RWPE2 (cell line): ENCODE data around the gene WDR64.

Experiments used
- ATAC-seq: fragments of 200-7000 bp; cut with Tn5 transposase; 3 replicates; pipeline ENCODE4 v1.9.1; 2021; ENCODE audit warnings: low read depth
- DNase-seq: peaks from one replicate; pipeline ENCODE4 v3.0.0-alpha.2; 2020; ENCODE audit warnings: low spot score
- H3K27ac ChIP-seq: fragments of 450-650 bp; 2 replicates; pipeline ENCODE4 v1.5.1; 2017; ENCODE audit warnings: mild to moderate bottlenecking; ENCODE audit not compliant: poor library complexity, severe bottlenecking
- H3K27me3 ChIP-seq: fragments of 250-450 bp; sonication (Bioruptor Pico); 2 replicates; pipeline ENCODE4 v1.5.1; 2021; ENCODE audit warnings: mild to moderate bottlenecking, moderate library complexity; ENCODE audit not compliant: insufficient read depth, poor library complexity, severe bottlenecking
- H3K36me3 ChIP-seq: fragments of 250-450 bp; sonication (Bioruptor Pico); 2 replicates; pipeline ENCODE4 v1.5.1; 2020; ENCODE audit warnings: low read depth, mild to moderate bottlenecking, moderate library complexity
- H3K4me1 ChIP-seq: fragments of 250-450 bp; sonication (Bioruptor Pico); 2 replicates; pipeline ENCODE4 v1.5.1; 2021; ENCODE audit warnings: mild to moderate bottlenecking, moderate library complexity; ENCODE audit not compliant: insufficient read depth, poor library complexity, severe bottlenecking
- H3K4me3 ChIP-seq: fragments of 250-450 bp; sonication (Bioruptor Pico); 2 replicates; pipeline ENCODE4 v1.5.1; 2021; ENCODE audit warnings: mild to moderate bottlenecking, moderate library complexity; ENCODE audit not compliant: severe bottlenecking
- H3K9me3 ChIP-seq: fragments of 250-450 bp; sonication (Bioruptor Pico); 2 replicates; pipeline ENCODE4 v1.5.1; 2021; ENCODE audit warnings: mild to moderate bottlenecking, moderate library complexity; ENCODE audit not compliant: severe bottlenecking
- TF ChIP-seq, protein P1 (sequence below): fragments of 450-650 bp; IDR thresholded peaks from one replicate; pipeline ENCODE4 v1.5.1; 2017; ENCODE audit warnings: mild to moderate bottlenecking, moderate library complexity; ENCODE audit not compliant: poor library complexity, severe bottlenecking

WDR64 gene

DNA sequence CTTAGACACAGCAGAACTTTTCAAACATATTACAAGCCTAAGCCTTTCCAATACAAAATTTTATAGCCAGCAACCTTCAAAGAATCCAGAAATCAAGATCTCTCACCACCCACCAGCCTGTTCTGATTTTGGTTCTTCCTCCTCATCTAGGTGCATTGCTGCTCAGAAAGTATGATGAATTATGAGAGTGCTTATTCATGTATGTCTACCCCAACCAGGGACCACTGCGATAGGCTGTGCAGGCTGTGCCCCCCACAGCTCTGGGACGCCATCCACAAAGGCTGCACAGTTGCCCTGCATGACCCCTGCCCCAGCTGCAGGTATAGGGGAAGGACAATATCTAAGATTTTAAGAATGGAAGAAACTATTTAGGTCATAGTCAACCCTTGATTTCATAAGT lies 55.4 kb downstream of the WDR64 start:
- H3K4me3 ChIP-seq: no peak overlapping the region
- H3K4me1 ChIP-seq: peaks cover 51% of the 10 kb centered on the region
- DNase-seq: no peak

DNA sequence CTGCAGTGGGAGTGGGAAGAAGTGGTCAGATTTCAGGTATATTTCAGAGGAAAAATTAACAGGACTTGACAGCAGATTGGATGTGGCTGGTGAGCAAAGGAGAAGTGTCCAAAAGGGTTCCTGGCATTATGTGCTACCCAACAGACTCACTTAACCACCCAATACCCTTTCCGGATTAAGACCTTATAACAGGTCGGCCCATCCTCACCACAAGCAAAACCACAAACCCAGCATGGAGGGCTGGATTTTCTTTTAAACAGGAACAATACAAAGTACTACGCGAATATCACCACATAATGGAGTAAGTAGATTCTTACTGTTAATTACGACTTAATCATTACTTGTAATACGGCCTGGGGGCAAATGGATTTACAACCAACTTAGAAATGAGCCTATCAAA lies 59.2 kb downstream of the WDR64 start:
- no peak overlapping the region for H3K27ac ChIP-seq
- no peaks in the 10 kb centered on the region for H3K27me3 ChIP-seq
- no peak overlapping the region for H3K4me3 ChIP-seq
- no peak for ATAC-seq
- TF ChIP-seq, protein P1, sequence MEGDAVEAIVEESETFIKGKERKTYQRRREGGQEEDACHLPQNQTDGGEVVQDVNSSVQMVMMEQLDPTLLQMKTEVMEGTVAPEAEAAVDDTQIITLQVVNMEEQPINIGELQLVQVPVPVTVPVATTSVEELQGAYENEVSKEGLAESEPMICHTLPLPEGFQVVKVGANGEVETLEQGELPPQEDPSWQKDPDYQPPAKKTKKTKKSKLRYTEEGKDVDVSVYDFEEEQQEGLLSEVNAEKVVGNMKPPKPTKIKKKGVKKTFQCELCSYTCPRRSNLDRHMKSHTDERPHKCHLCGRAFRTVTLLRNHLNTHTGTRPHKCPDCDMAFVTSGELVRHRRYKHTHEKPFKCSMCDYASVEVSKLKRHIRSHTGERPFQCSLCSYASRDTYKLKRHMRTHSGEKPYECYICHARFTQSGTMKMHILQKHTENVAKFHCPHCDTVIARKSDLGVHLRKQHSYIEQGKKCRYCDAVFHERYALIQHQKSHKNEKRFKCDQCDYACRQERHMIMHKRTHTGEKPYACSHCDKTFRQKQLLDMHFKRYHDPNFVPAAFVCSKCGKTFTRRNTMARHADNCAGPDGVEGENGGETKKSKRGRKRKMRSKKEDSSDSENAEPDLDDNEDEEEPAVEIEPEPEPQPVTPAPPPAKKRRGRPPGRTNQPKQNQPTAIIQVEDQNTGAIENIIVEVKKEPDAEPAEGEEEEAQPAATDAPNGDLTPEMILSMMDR: no peak
- H3K4me1 ChIP-seq: peaks cover 29% of the 10 kb centered on the region
- no peaks in the 10 kb centered on the region for H3K36me3 ChIP-seq
- no peak for DNase-seq
- H3K9me3 ChIP-seq: no peaks in the 10 kb centered on the region

More for the DNA sequence above, 55.4 kb downstream of the WDR64 start:
- H3K9me3 ChIP-seq: no peaks in the 10 kb centered on the region
- no peaks in the 10 kb centered on the region for H3K27me3 ChIP-seq
- H3K36me3 ChIP-seq: no peaks in the 10 kb centered on the region
- H3K27ac ChIP-seq: peak overlapping the region; percentile 86
- peak; percentile 13 for ATAC-seq
- TF ChIP-seq, protein P1: no peak

DNA sequence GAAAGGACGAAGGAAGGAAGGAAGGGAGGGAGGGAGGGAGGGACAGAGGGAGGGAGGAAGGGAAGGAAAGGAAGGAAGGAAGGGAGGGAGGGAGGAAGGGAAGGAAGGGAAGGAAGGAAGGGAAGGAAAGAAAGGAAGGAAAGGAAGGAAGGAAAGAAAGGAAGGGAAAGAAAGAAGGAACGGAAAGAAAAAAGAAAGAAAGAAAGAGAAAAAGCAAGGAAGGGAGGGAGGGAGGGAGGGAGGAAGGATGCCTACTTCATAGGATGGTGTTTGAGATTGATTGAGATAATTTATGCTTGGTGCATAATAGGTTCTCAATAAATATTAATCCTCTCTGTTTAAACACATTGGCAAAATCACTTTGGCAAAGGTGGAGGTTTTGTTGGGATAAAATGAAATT lies 61.2 kb downstream of the WDR64 start:
- Histone ChIP-seq H3K9me3 (no peaks in the 10 kb centered on the region), H3K4me3 (no peak overlapping the region), H3K36me3 (no peaks in the 10 kb centered on the region), H3K27me3 (no peaks in the 10 kb centered on the region), H3K4me1 (peaks cover 9% of the 10 kb centered on the region), H3K27ac (no peak overlapping the region)
- DNase-seq (no peak), ATAC-seq (no peak)
- TF ChIP-seq, protein P1: no peak

DNA sequence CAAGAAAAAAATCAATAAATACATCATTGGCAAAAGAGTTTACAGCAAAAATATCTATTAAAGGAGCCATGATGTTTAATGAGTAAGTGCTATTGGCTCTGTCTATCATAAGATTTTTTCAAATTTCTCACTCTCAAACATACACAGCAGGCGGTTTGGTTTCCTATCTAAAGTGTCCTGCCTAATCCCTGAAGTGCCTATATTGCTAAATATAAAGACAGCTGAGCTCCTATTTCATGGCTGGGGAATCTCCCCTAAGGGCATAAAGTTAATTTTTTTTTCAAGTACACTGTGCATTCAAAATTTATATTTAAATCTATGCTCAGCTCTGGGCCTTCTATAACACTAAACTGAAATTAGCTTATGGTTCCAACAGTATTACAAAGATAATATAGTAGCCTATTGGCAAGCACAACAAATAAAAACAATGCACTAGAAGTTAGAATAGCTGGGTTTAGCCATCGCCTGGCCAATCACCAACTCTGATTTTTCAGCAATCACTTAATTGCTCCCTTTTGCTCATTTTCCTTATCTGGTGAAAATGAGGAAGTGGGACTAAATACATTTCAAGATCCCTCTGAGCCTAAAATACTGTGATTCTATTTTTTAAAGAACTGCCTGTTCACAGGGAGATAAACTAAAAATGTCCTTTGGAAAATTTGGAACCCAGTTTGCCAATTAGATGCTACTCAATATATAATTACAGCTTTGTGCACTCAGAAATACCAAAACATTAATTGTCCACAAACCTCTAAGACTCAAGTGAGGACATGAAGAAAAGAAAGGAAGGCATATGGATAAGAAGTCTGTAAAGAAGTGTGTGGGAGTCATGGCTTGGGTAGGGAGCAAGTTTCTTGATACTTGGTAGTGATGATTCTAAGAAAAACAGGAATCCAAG lies 62.5 kb downstream of the WDR64 start:
- Histone ChIP-seq H3K36me3 (no peaks in the 10 kb centered on the region), H3K4me1 (peaks cover 9% of the 10 kb centered on the region), H3K27ac (no peak overlapping the region), H3K4me3 (no peak overlapping the region), H3K27me3 (no peaks in the 10 kb centered on the region), H3K9me3 (no peaks in the 10 kb centered on the region)
- TF ChIP-seq, protein P1: no peak
- DNase-seq: no peak
- no peak for ATAC-seq

DNA sequence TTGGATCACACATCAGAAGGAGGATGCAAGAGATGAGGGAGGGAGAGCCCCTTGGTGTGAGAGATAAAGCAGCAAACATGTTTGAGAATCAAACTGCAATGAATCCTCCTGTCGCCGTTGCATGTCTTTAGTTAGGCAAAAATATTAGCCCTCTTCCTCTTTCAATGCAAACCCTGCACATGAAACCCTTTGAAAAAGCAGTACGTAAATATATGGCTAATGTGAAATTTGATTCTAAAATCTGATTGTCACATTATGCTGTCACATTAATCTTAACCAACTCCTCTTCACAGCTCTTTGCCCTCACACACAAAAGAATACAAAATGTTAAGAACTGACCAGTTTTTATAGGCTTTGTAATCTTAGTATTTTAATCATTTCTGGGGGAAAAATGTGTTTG lies 63.4 kb downstream of the WDR64 start:
- Histone ChIP-seq H3K27me3 (no peaks in the 10 kb centered on the region), H3K36me3 (no peaks in the 10 kb centered on the region), H3K9me3 (no peaks in the 10 kb centered on the region), H3K27ac (peak overlapping the region; percentile 23), H3K4me1 (peaks cover 9% of the 10 kb centered on the region), H3K4me3 (no peak overlapping the region)
- ATAC-seq (no peak), DNase-seq (no peak)
- TF ChIP-seq, protein P1: no peak
